Body of pancreas (tissue), 4 donors: ENCODE results near the gene HAPLN2.

Experiments used
- POLR2A ChIP-seq, 3 donors: fragments of 450-650 bp; IDR thresholded peaks; one replicate each; pipeline ENCODE4 v1.6.1; 2016; ENCODE audit warnings: antibody characterized with exemption in 3 of 3, mild to moderate bottlenecking in 2 of 3
- TF ChIP-seq, protein P1 (sequence below), 7 experiments: fragments of 450-650 bp in 4 of 7; fragments of 200-600 bp in 3 of 7; sonication (generic) in 3 of 7; IDR thresholded peaks; one replicate each; pipeline ENCODE4 v1.5.1; 2016 to 2019; ENCODE audit warnings: antibody characterized with exemption in 7 of 7

DNA sequence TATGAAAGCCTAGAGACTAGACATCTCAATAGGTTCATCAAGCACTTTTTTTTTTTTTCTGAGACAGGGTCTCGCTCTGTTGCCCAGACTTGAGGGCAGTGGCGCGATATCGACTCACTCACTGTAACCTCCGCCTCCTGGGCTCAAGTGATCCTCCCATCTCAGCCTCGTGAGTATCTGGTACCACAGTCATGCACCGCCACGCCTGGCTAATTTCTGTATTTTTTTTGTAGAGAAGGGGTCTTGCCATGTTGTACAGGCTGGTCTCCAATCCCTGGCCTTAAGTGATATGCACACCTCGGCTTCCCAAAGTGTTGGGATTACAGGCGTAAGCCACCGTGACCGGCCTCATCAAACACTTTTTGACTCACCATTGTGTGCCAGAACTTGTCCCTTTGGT is 17.3 kb upstream of the HAPLN2 start:
- no peak for TF ChIP-seq POLR2A (IDR thresholded peaks at IDR 0.05)
- TF ChIP-seq, protein P1, sequence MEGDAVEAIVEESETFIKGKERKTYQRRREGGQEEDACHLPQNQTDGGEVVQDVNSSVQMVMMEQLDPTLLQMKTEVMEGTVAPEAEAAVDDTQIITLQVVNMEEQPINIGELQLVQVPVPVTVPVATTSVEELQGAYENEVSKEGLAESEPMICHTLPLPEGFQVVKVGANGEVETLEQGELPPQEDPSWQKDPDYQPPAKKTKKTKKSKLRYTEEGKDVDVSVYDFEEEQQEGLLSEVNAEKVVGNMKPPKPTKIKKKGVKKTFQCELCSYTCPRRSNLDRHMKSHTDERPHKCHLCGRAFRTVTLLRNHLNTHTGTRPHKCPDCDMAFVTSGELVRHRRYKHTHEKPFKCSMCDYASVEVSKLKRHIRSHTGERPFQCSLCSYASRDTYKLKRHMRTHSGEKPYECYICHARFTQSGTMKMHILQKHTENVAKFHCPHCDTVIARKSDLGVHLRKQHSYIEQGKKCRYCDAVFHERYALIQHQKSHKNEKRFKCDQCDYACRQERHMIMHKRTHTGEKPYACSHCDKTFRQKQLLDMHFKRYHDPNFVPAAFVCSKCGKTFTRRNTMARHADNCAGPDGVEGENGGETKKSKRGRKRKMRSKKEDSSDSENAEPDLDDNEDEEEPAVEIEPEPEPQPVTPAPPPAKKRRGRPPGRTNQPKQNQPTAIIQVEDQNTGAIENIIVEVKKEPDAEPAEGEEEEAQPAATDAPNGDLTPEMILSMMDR (IDR thresholded peaks at IDR 0.05): no peak
